ENCODE measurements around the gene KAZN.

The KAZN gene

DNA sequence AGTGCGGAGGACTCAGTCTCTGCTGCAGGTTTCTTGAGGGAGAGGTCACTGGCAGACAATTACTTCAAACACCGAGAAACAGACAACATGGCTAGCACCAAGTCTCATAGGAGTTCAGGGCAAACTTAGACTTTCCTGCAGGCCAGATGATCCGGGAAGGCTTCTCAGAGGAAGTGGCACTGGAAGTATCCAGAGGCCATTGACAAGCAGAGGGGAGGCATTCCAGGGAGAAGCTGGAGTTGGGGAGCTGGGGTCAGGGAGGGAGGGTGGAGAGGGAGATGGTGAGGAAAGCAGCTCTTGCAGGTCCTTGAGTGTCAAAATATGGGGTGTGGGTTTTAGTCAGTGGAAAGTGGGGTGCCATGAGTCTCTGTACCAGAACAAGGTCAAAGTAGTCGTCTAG, 147.9 kb downstream of the KAZN start:
- DNase-seq (ENCODE audit: low spot score), result no peak
- TF ChIP-seq CTCF (IDR thresholded peaks at IDR 0.05; ENCODE audit: borderline replicate concordance, control extremely low read depth, extremely low read depth, insufficient read depth, missing control alignments), result no peak
- in situ Hi-C loops (cut with MboI; ENCODE audit: low sequenced_read_pairs, unreplicated experiment), result no loop called here

DNA sequence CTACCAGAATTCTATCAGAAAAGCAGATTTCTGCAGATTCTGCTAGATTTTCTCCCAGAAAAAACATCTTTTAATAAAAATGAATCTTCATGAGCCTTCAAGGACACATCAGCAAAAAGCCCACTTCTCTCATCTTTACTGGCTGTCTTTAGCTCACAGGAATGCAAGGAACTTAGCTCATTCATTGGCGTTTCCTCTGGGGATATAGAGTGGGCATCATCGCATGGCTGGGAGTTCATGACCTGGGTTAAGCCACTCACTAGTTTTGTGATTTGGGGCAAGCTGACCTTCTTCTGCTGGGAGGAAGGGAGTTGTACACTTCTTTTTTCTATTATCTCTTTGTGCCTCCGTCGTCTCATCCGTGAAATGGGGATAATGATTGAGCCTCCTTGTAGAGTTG, 149.7 kb downstream of the KAZN start:
- no peak for TF ChIP-seq CTCF (IDR thresholded peaks at IDR 0.05; ENCODE audit: borderline replicate concordance, control extremely low read depth, extremely low read depth, insufficient read depth, missing control alignments)
- no peak for DNase-seq (ENCODE audit: low spot score)
- in situ Hi-C loops (cut with MboI; ENCODE audit: low sequenced_read_pairs, unreplicated experiment), result no loop called here

GRCh38 chr1:14748977-14749376, 150.5 kb downstream of the KAZN start:
- no peak for DNase-seq (ENCODE audit: low spot score)
- no peak for TF ChIP-seq CTCF (IDR thresholded peaks at IDR 0.05; ENCODE audit: borderline replicate concordance, control extremely low read depth, extremely low read depth, insufficient read depth, missing control alignments)
- in situ Hi-C loops (cut with MboI; ENCODE audit: low sequenced_read_pairs, unreplicated experiment), result no loop called here

DNA sequence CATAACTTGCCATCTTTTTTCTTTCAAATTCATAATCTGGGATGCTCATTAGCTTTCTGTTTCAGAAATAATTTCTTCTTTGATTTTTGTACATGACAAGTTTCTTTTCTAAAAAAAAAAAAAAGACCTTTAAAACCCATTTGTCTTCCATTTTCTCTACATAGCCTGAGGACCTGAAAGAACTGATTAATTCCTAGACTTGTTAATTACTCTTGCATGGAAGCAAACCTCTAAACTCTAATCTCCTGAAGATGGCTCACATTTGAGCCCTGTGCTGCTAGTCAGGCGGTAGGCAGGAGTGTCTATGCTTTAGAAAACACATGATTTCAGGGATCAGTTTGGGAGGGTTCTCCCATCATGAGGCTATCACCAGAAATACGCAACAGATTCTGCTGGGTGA, 152.0 kb downstream of the KAZN start:
- in situ Hi-C loops (cut with MboI; ENCODE audit: low sequenced_read_pairs, unreplicated experiment), result no loop called here
- DNase-seq (ENCODE audit: low spot score), result no peak
- TF ChIP-seq CTCF (IDR thresholded peaks at IDR 0.05; ENCODE audit: borderline replicate concordance, control extremely low read depth, extremely low read depth, insufficient read depth, missing control alignments), result no peak

GRCh38 chr1:14755518-14756252, 157.2 kb downstream of the KAZN start:
- in situ Hi-C loops (cut with MboI; ENCODE audit: low sequenced_read_pairs, unreplicated experiment), result no loop called here
- DNase-seq (ENCODE audit: low spot score), result no peak
- TF ChIP-seq CTCF (IDR thresholded peaks at IDR 0.05; ENCODE audit: borderline replicate concordance, control extremely low read depth, extremely low read depth, insufficient read depth, missing control alignments), result no peak

GRCh38 chr1:14756589-14757285, 158.3 kb downstream of the KAZN start:
- no peak for DNase-seq (ENCODE audit: low spot score)
- in situ Hi-C loops (cut with MboI; ENCODE audit: low sequenced_read_pairs, unreplicated experiment), result no loop called here
- no peak for TF ChIP-seq CTCF (IDR thresholded peaks at IDR 0.05; ENCODE audit: borderline replicate concordance, control extremely low read depth, extremely low read depth, insufficient read depth, missing control alignments)
